ENCODE results near the gene ISY1.

GRCh38 chr3:129128357-129129155 is 32.3 kb downstream of the ISY1 start:
- no peak for TF ChIP-seq CTCF (IDR thresholded peaks at IDR 0.05)
- TF ChIP-seq CHD2 (IDR thresholded peaks at IDR 0.05; ENCODE audit: low read length, partially characterized antibody), result no peak
- no peak for TF ChIP-seq POLR2A (IDR thresholded peaks at IDR 0.05; ENCODE audit: low read length)
- no peak for TF ChIP-seq JUNB (IDR thresholded peaks at IDR 0.05)
- TF ChIP-seq REST (IDR thresholded peaks at IDR 0.05), result no peak
- TF ChIP-seq RAD21 (conservative IDR thresholded peaks at IDR 0.05 in 1 of 2, IDR thresholded peaks at IDR 0.05 in 1 of 2), result no peak
